H9 (cell line): ENCODE data around the gene GVQW3. TPM values are rescaled to one million over a fixed set of nuclear protein-coding genes. Genes with fewer than 3 reads are reported as not detected.

Source experiments
- DNase-seq: peaks from one replicate; pipeline ENCODE4 v3.0.0-alpha.2; 2017
- H2AFZ ChIP-seq: one replicate; pipeline ENCODE4 v1.6.1; 2013; ENCODE audit warnings: mild to moderate bottlenecking, low read length, control low read depth, moderate library complexity
- H2AK5ac ChIP-seq: 2 replicates; pipeline ENCODE4 v1.6.1; 2013; ENCODE audit warnings: low read length, control low read depth, mixed read lengths; ENCODE audit not compliant: insufficient read length
- H2BK120ac ChIP-seq: one replicate; pipeline ENCODE4 v1.6.1; 2013; ENCODE audit warnings: low read depth, mild to moderate bottlenecking, low read length, control low read depth, inconsistent platforms; ENCODE audit not compliant: poor library complexity, severe bottlenecking
- H2BK12ac ChIP-seq: 2 replicates; pipeline ENCODE4 v1.6.1; 2013; ENCODE audit warnings: low read length, control low read depth, mixed read lengths, low read depth; ENCODE audit not compliant: insufficient read length
- H2BK15ac ChIP-seq: 2 replicates; pipeline ENCODE4 v1.6.1; 2013; ENCODE audit warnings: low read depth, low read length, control low read depth
- H2BK20ac ChIP-seq: one replicate; pipeline ENCODE4 v1.6.1; 2013; ENCODE audit warnings: low read depth, mild to moderate bottlenecking, low read length, control low read depth, inconsistent platforms; ENCODE audit not compliant: poor library complexity, severe bottlenecking
- H2BK5ac ChIP-seq: 2 replicates; pipeline ENCODE4 v1.6.1; 2013; ENCODE audit warnings: low read length, control low read depth, mixed read lengths; ENCODE audit not compliant: insufficient read length
- H3K14ac ChIP-seq: 2 replicates; pipeline ENCODE4 v1.6.1; 2013; ENCODE audit warnings: low read length, control low read depth; ENCODE audit not compliant: insufficient read depth
- H3K18ac ChIP-seq: 2 replicates; pipeline ENCODE4 v1.6.1; 2013; ENCODE audit warnings: low read depth, mild to moderate bottlenecking, mixed read lengths, low read length, control low read depth; ENCODE audit not compliant: insufficient read length
- H3K23ac ChIP-seq: 2 replicates; pipeline ENCODE4 v1.6.1; 2013; ENCODE audit warnings: low read length, control low read depth, mixed read lengths, low read depth; ENCODE audit not compliant: insufficient read length
- H3K23me2 ChIP-seq: 2 replicates; pipeline ENCODE4 v1.6.1; 2013; ENCODE audit warnings: low read depth, mild to moderate bottlenecking, mixed read lengths, low read length, control low read depth; ENCODE audit not compliant: insufficient read length, poor library complexity, severe bottlenecking
- H3K27ac ChIP-seq: 2 replicates; pipeline ENCODE4 v1.5.1; 2013; ENCODE audit warnings: low read length, control low read depth, mixed read lengths, low read depth; ENCODE audit not compliant: insufficient read length
- H3K27me3 ChIP-seq: 2 replicates; pipeline ENCODE4 v1.6.1; 2013; ENCODE audit warnings: low read length, control low read depth, inconsistent platforms; ENCODE audit not compliant: insufficient read depth
- H3K4ac ChIP-seq: 2 replicates; pipeline ENCODE4 v1.6.1; 2013; ENCODE audit warnings: low read depth, mild to moderate bottlenecking, control low read depth, inconsistent platforms, low read length, moderate library complexity
- H3K4me1 ChIP-seq: 2 replicates; pipeline ENCODE4 v1.6.1; 2013; ENCODE audit warnings: low read length, control low read depth, inconsistent platforms; ENCODE audit not compliant: insufficient read depth
- H3K4me2 ChIP-seq: 2 replicates; pipeline ENCODE4 v1.6.1; 2013; ENCODE audit warnings: low read length, control low read depth, mixed read lengths; ENCODE audit not compliant: insufficient read length, insufficient read depth
- H3K56ac ChIP-seq: 2 replicates; pipeline ENCODE4 v1.6.1; 2013; ENCODE audit warnings: low read depth, mild to moderate bottlenecking, mixed read lengths, low read length, control low read depth; ENCODE audit not compliant: insufficient read length
- H3K79me1 ChIP-seq: 2 replicates; pipeline ENCODE4 v1.6.1; 2013; ENCODE audit warnings: low read depth, mild to moderate bottlenecking, moderate library complexity, low read length, control low read depth, inconsistent platforms; ENCODE audit not compliant: insufficient read depth, poor library complexity, severe bottlenecking
- H3K79me2 ChIP-seq: 2 replicates; pipeline ENCODE4 v1.6.1; 2013; ENCODE audit warnings: low read length, control low read depth, inconsistent platforms; ENCODE audit not compliant: insufficient read depth
- H3K9ac ChIP-seq: 2 replicates; pipeline ENCODE4 v1.6.1; 2013; ENCODE audit warnings: low read length, control low read depth, mixed read lengths; ENCODE audit not compliant: insufficient read length; ENCODE audit errors: extremely low read depth
- H3K9me3 ChIP-seq: one replicate; pipeline ENCODE4 v1.6.1; 2013; ENCODE audit warnings: low read depth, low read length, inconsistent platforms; ENCODE audit not compliant: control insufficient read depth
- H3T11ph ChIP-seq: one replicate; pipeline ENCODE4 v1.6.1; 2013; ENCODE audit warnings: mild to moderate bottlenecking, low read length, control low read depth, inconsistent platforms
- H4K20me1 ChIP-seq: one replicate; pipeline ENCODE4 v1.6.1; 2013; ENCODE audit not compliant: control insufficient read depth, insufficient read length, insufficient read depth
- H4K5ac ChIP-seq: 2 replicates; pipeline ENCODE4 v1.6.1; 2013; ENCODE audit warnings: low read depth, mild to moderate bottlenecking, mixed read lengths, low read length, control low read depth; ENCODE audit not compliant: insufficient read length
- H4K8ac ChIP-seq: replicated peaks from 2 replicates; pipeline ENCODE4 v1.6.1; 2013; ENCODE audit warnings: low read length, control low read depth, mixed read lengths, low read depth; ENCODE audit not compliant: insufficient read length
- H4K91ac ChIP-seq: 2 replicates; pipeline ENCODE4 v1.6.1; 2013; ENCODE audit warnings: low read depth, mild to moderate bottlenecking, moderate library complexity, mixed read lengths, low read length, control low read depth; ENCODE audit not compliant: insufficient read length
- H3K27ac Mint-ChIP-seq, 3 experiments: 2 replicates in 2 of 3; 3 replicates in 1 of 3; pipeline ENCODE4 v1.8.0; 2020 to 2021; ENCODE audit warnings: mixed read lengths in 3 of 3, mild to moderate bottlenecking in 1 of 3, moderate library complexity in 1 of 3
- H3K27me3 Mint-ChIP-seq: 2 replicates; pipeline ENCODE4 v1.8.0; 2021; ENCODE audit warnings: low read depth, mild to moderate bottlenecking, moderate library complexity, mixed read lengths
- H3K36me3 Mint-ChIP-seq, 3 experiments: 2 replicates in 2 of 3; 3 replicates in 1 of 3; pipeline ENCODE4 v1.8.0; 2020 to 2021; ENCODE audit warnings: low read depth in 3 of 3, mixed read lengths in 3 of 3; ENCODE audit not compliant: insufficient read depth in 1 of 3
- H3K4me1 Mint-ChIP-seq, 2 experiments: 2 replicates each; pipeline ENCODE4 v1.8.0; 2020; ENCODE audit warnings: mixed read lengths in 2 of 2
- H3K4me3 Mint-ChIP-seq, 2 experiments: 2 replicates in 1 of 2; 3 replicates in 1 of 2; pipeline ENCODE4 v1.8.0; 2020 to 2021; ENCODE audit warnings: mild to moderate bottlenecking in 2 of 2, mixed read lengths in 2 of 2, moderate library complexity in 1 of 2
- H3K9me3 Mint-ChIP-seq, 2 experiments: 2 replicates in 1 of 2; 3 replicates in 1 of 2; pipeline ENCODE4 v1.8.0; 2020; ENCODE audit warnings: mild to moderate bottlenecking in 2 of 2, mixed read lengths in 2 of 2, moderate library complexity in 1 of 2
- CTCF ChIP-seq: fragments of 200-600 bp; sonication (generic); conservative IDR thresholded peaks from 3 replicates; pipeline ENCODE4 v1.8.0; 2021; ENCODE audit warnings: antibody characterized with exemption, mild to moderate bottlenecking
- WGBS: extraction: QIAGEN DNeasy Blood & Tissue Kit; methylation state at CpG from one replicate; pipeline ENCODE4 v1.1.7; 2013; ENCODE audit warnings: missing lambda C conversion rate, low lambda C conversion rate, mixed read lengths; ENCODE audit not compliant: insufficient read length; ENCODE audit errors: extremely low coverage; 5-methylcytosine and 5-hydroxymethylcytosine counted together
- total RNA-seq: library from RNA; stranded (reverse); gene quantifications from 2 replicates; pipeline ENCODE4 v1.2.1, GENCODE V29; 2021

The GVQW3 gene
- total RNA-seq, 1 experiment from 2014 or later: 4.5 TPM

- no peak overlapping the region for H3K9ac ChIP-seq
- Mint-ChIP-seq H3K27ac (no peak overlapping the region), H3K27me3 (peaks cover under 1% of the 10 kb centered on the region; the same call in 1 of the 2 replicates), H3K4me1 (no peaks in the 10 kb centered on the region), H3K9me3 (peaks cover 24 to 25% of the 10 kb centered on the region in 2 experiments), H3K36me3 (peaks cover 11 to 22% (median 17%) of the 10 kb centered on the region in 3 experiments), H3K4me3 (no peak overlapping the region)
- H4K5ac ChIP-seq: no peak overlapping the region
- H3K4me1 ChIP-seq: no peaks in the 10 kb centered on the region
- H3K56ac ChIP-seq: no peak overlapping the region
- no peaks in the 10 kb centered on the region for H3K79me1 ChIP-seq
- no peak overlapping the region for H3K27ac ChIP-seq
- no peak overlapping the region for H3K18ac ChIP-seq
- H2BK20ac ChIP-seq: no peak overlapping the region
- H3K9me3 ChIP-seq: peaks cover 4% of the 10 kb centered on the region
- H2BK120ac ChIP-seq: no peak overlapping the region
- no peak overlapping the region for H3K14ac ChIP-seq
- no peak overlapping the region for H2AK5ac ChIP-seq
- H4K91ac ChIP-seq: no peak overlapping the region
- no peak for TF ChIP-seq CTCF
- no peak overlapping the region for H4K8ac ChIP-seq
- H3K79me2 ChIP-seq: no peaks in the 10 kb centered on the region
- no peak overlapping the region for H2AFZ ChIP-seq
- H3K23me2 ChIP-seq: no peaks in the 10 kb centered on the region
- no peak overlapping the region for H3K23ac ChIP-seq
- H3K27me3 ChIP-seq: no peaks in the 10 kb centered on the region
- no peak overlapping the region for H2BK12ac ChIP-seq
- no peak overlapping the region for H3T11ph ChIP-seq
- no peak overlapping the region for H2BK5ac ChIP-seq
- WGBS: no CpG with 5 or more reads among the region's 6 CpGs
- H3K4me2 ChIP-seq: no peak overlapping the region
- DNase-seq: no peak
- H3K4ac ChIP-seq: no peak overlapping the region
- no peak overlapping the region for H2BK15ac ChIP-seq
- H4K20me1 ChIP-seq: no peaks in the 10 kb centered on the region
Observed at GRCh38 chr11:76339221-76339620, 41.9 kb upstream of the GVQW3 start.
